Smooth muscle cell (in vitro differentiated cells): ENCODE data around the gene HM13. TPM values are rescaled to one million over a fixed set of nuclear protein-coding genes. Genes with fewer than 3 reads are reported as not detected.
A peak's percentile ranks its signal among the peaks of the same experiment; 100 is the strongest.

Experiments used
- DNase-seq: peaks from one replicate; lab custom pipeline; 2025; ENCODE audit not compliant: unreplicated experiment; lab: John Stamatoyannopoulos, UW
- H2AFZ ChIP-seq: fragments of 200-600 bp; sonication (generic); 2 replicates; pipeline ENCODE4 v1.6.0; 2016; ENCODE audit warnings: antibody characterized with exemption, low read depth, mild to moderate bottlenecking
- H3F3A ChIP-seq: fragments of 200-600 bp; sonication (generic); 2 replicates; pipeline ENCODE4 v1.6.0; 2017; ENCODE audit warnings: antibody characterized with exemption, low read depth
- H3K27ac ChIP-seq: fragments of 200-600 bp; sonication (generic); 2 replicates; pipeline ENCODE4 v1.5.1; 2016; ENCODE audit warnings: low read depth, mild to moderate bottlenecking
- H3K27me3 ChIP-seq: fragments of 200-600 bp; sonication (generic); 2 replicates; pipeline ENCODE4 v1.6.1; 2016; ENCODE audit warnings: low read depth, mild to moderate bottlenecking
- H3K36me3 ChIP-seq: fragments of 200-600 bp; sonication (generic); 2 replicates; pipeline ENCODE4 v1.5.1; 2016; ENCODE audit warnings: low read depth
- H3K4me1 ChIP-seq: fragments of 200-600 bp; sonication (generic); 2 replicates; pipeline ENCODE4 v1.5.1; 2016; ENCODE audit warnings: low read depth
- H3K4me2 ChIP-seq: fragments of 200-600 bp; sonication (generic); 2 replicates; pipeline ENCODE4 v1.6.0; 2016; ENCODE audit warnings: mild to moderate bottlenecking
- H3K4me3 ChIP-seq: fragments of 200-600 bp; sonication (generic); 2 replicates; pipeline ENCODE4 v1.5.1; 2016; ENCODE audit warnings: mild to moderate bottlenecking
- H3K79me2 ChIP-seq: fragments of 200-600 bp; sonication (generic); 2 replicates; pipeline ENCODE4 v1.6.0; 2016; ENCODE audit warnings: low read depth, mild to moderate bottlenecking
- H3K9ac ChIP-seq: fragments of 200-600 bp; sonication (generic); 2 replicates; pipeline ENCODE4 v1.6.0; 2016; ENCODE audit warnings: low read depth
- H3K9me3 ChIP-seq: fragments of 200-600 bp; sonication (generic); replicated peaks from 2 replicates; pipeline ENCODE4 v1.5.1; 2016; ENCODE audit warnings: low read depth
- H4K20me1 ChIP-seq: fragments of 200-600 bp; sonication (generic); 2 replicates; pipeline ENCODE4 v1.6.0; 2016; ENCODE audit warnings: low read depth
- WGBS: methylation state at CpG from one replicate; pipeline ENCODE4 v1.1.7; 2016; ENCODE audit warnings: low lambda C conversion rate; 5-methylcytosine and 5-hydroxymethylcytosine counted together
- polyA plus RNA-seq: library from polyadenylated mRNA; unstranded; fragments of >200 nt; fragmentation: Nextera tagmentation; extraction: Ambion mirVana; gene quantifications from 2 replicates; pipeline ENCODE4 v1.2.1, GENCODE V29; 2016
- total RNA-seq: library from RNA; depleted of rRNA; stranded (reverse); fragments of >200 nt; gene quantifications from 2 replicates; pipeline ENCODE4 v1.2.3, GENCODE V29; 2014
- TF ChIP-seq, protein P1 (sequence below): fragments of 200-600 bp; sonication (generic); IDR thresholded peaks from 2 replicates; pipeline ENCODE4 v1.5.1; 2017; ENCODE audit warnings: borderline replicate concordance, mild to moderate bottlenecking, antibody characterized with exemption; ENCODE audit not compliant: insufficient read depth, poor library complexity, severe bottlenecking

Gene HM13
- total and polyA plus RNA-seq, 2 experiments from 2014 or later, result 210 to 336 TPM

DNA sequence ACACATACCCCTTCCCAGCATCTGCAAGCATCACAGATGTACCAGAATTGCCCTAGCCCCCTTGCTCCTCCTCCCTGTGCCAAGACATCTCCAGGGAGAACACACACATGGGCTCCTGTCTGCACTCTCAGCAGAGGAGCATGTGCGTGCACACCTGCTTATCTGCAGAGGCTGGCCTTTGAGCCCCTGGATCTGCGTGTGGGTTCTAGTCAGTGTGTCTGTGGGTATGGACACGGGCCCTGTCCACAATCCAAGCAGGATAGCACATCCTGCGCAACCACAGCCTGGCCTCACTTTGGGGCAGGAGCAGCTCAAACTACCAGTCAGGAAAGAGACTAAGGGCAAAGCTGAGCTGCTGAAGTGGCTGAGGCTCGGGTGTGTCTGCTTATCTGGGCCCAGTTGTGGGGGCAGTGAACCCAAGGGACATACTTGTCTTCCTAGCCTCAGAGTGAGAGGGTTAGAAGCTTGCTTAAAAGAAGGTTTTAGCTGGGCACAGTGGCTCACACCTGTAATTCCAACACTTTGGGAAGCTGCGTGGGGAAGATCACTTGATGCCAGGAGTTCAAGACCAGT, 41.0 kb downstream of the HM13 start:
- Histone ChIP-seq H2AFZ (no peak overlapping the region), H4K20me1 (peaks cover 15% of the 10 kb centered on the region), H3K79me2 (no peaks in the 10 kb centered on the region), H3K36me3 (peaks cover 3% of the 10 kb centered on the region), H3K27me3 (no peaks in the 10 kb centered on the region), H3K9me3 (no peaks in the 10 kb centered on the region), H3K4me3 (no peak overlapping the region), H3K9ac (no peak overlapping the region), H3K27ac (no peak overlapping the region), H3K4me2 (no peak overlapping the region), H3F3A (peaks cover 43% of the 10 kb centered on the region), H3K4me1 (peaks cover 1% of the 10 kb centered on the region)
- 94% methylated on average over 6 of the region's 6 CpGs for WGBS
- no peak for DNase-seq
- TF ChIP-seq, protein P1, sequence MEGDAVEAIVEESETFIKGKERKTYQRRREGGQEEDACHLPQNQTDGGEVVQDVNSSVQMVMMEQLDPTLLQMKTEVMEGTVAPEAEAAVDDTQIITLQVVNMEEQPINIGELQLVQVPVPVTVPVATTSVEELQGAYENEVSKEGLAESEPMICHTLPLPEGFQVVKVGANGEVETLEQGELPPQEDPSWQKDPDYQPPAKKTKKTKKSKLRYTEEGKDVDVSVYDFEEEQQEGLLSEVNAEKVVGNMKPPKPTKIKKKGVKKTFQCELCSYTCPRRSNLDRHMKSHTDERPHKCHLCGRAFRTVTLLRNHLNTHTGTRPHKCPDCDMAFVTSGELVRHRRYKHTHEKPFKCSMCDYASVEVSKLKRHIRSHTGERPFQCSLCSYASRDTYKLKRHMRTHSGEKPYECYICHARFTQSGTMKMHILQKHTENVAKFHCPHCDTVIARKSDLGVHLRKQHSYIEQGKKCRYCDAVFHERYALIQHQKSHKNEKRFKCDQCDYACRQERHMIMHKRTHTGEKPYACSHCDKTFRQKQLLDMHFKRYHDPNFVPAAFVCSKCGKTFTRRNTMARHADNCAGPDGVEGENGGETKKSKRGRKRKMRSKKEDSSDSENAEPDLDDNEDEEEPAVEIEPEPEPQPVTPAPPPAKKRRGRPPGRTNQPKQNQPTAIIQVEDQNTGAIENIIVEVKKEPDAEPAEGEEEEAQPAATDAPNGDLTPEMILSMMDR, result no peak

DNA sequence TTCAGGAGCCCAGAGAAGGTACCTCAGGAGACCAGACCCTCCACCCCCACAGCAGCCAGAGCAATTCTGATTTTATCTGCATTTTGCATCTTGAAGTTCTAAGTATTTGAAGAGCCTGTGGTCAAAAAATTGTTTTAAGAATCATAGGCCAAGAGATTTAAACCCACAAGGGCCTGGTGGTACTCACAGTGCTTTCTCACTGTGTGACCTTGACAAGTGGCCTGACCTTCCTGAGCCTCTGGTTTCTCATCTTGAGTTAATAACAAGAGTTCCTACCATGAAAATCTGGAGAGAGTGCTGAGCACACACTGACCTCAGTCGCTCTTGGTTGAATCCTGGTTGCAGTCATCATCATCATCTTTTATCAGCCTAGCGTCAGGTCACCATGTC, 45.5 kb downstream of the HM13 start:
- Histone ChIP-seq H3K4me3 (no peak overlapping the region), H3K27me3 (no peaks in the 10 kb centered on the region), H3K9ac (peak overlapping the region; percentile 28), H3K36me3 (peaks cover 6% of the 10 kb centered on the region), H3K4me1 (peaks cover 5% of the 10 kb centered on the region), H3K9me3 (no peaks in the 10 kb centered on the region), H3K27ac (peak overlapping the region; percentile 95), H3F3A (peaks cover 43% of the 10 kb centered on the region), H3K79me2 (no peaks in the 10 kb centered on the region), H3K4me2 (peak overlapping the region; percentile 43), H2AFZ (no peak overlapping the region), H4K20me1 (no peaks in the 10 kb centered on the region)
- WGBS, result 77% methylated on average over 2 of the region's 2 CpGs
- DNase-seq, result no peak
- TF ChIP-seq, protein P1, result no peak

DNA sequence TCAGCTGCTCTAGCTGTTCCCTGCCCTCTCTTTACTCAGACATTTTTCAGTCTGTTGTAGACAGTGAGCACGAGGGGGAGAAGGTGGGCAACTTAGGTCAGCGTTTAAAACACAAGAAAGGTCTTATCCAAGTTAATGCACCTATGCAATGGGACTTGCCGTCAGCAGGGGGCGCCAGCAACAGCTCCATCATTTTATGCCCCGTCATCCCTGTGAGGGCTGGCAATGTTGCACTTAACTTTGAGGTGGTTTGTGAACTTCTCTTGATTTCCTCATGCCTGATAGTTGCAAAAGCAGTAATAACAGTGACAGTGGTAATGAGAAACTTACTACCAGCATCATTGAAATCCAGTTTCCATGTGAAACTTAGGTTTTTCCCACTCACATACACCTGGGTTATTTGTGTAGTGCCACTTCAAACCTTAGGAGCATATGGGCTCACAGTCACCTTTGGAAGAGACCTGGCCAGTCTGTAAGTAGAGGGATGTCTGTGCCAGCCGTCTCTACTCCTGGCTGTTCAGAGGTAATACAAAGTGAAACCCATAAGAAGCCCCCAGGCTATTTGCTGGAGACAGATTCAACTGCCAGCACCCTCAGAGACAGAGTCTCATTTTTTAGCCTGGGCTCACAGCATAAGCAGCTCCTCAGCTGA, 46.0 kb downstream of the HM13 start:
- Histone ChIP-seq H3K4me3 (no peak overlapping the region), H3K4me2 (peak overlapping the region; percentile 43), H3K9me3 (no peaks in the 10 kb centered on the region), H3K36me3 (peaks cover 4% of the 10 kb centered on the region), H3K4me1 (peaks cover 5% of the 10 kb centered on the region), H2AFZ (no peak overlapping the region), H3K9ac (peak overlapping the region; percentile 78), H3K27ac (peak overlapping the region; percentile 95), H4K20me1 (no peaks in the 10 kb centered on the region), H3K27me3 (no peaks in the 10 kb centered on the region), H3F3A (peaks cover 43% of the 10 kb centered on the region), H3K79me2 (no peaks in the 10 kb centered on the region)
- 31% methylated on average over 6 of the region's 6 CpGs for WGBS
- TF ChIP-seq, protein P1, result peak; percentile 98
- no peak for DNase-seq
